ENCODE data around the gene HOTAIR. TPM values are rescaled to one million over a fixed set of nuclear protein-coding genes. Genes with fewer than 3 reads are reported as not detected.

Gene HOTAIR
- total RNA-seq, 2 donors from 2014 or later: 0.28 TPM; not detected in 1

DNA sequence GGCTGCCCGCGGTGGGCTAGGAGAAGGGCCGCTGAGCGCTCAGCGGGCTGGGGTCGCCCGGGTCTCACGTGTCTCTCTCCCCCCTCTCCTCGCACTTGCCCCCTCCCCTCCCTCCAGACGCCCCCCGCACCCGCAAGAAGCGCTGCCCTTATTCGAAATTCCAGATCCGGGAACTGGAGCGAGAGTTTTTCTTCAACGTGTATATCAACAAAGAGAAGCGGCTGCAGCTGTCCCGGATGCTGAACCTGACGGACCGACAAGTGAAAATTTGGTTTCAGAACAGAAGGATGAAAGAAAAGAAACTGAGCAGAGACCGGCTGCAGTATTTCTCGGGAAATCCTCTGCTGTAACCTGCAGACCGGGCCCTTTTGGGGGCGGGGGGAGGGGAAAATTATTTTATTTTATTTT lies 314 bp upstream of the HOTAIR start:
- TF ChIP-seq POLR2AphosphoS5 (IDR thresholded peaks at IDR 0.05) (no peak), POLR2A (IDR thresholded peaks at IDR 0.05) (no peak)
- TF ChIP-seq, protein P1, sequence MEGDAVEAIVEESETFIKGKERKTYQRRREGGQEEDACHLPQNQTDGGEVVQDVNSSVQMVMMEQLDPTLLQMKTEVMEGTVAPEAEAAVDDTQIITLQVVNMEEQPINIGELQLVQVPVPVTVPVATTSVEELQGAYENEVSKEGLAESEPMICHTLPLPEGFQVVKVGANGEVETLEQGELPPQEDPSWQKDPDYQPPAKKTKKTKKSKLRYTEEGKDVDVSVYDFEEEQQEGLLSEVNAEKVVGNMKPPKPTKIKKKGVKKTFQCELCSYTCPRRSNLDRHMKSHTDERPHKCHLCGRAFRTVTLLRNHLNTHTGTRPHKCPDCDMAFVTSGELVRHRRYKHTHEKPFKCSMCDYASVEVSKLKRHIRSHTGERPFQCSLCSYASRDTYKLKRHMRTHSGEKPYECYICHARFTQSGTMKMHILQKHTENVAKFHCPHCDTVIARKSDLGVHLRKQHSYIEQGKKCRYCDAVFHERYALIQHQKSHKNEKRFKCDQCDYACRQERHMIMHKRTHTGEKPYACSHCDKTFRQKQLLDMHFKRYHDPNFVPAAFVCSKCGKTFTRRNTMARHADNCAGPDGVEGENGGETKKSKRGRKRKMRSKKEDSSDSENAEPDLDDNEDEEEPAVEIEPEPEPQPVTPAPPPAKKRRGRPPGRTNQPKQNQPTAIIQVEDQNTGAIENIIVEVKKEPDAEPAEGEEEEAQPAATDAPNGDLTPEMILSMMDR (IDR thresholded peaks at IDR 0.05): no peak
- H3K27ac ChIP-seq: no peak overlapping the region
- H3K36me3 ChIP-seq: no peaks in the 10 kb centered on the region
- H3K9me3 ChIP-seq: no peaks in the 10 kb centered on the region
- no peak for DNase-seq (ENCODE audit: low spot score)
- H3K27me3 ChIP-seq (replicated peaks; ENCODE audit: insufficient read depth): peaks cover 66% of the 10 kb centered on the region
- 2% methylated on average over 23 of the region's 25 CpGs for WGBS
- no peak overlapping the region for H3K4me3 ChIP-seq
- H3K4me1 ChIP-seq (replicated peaks): no peaks in the 10 kb centered on the region
- intact Hi-C loops (cut with DNase I): no loop called here

DNA sequence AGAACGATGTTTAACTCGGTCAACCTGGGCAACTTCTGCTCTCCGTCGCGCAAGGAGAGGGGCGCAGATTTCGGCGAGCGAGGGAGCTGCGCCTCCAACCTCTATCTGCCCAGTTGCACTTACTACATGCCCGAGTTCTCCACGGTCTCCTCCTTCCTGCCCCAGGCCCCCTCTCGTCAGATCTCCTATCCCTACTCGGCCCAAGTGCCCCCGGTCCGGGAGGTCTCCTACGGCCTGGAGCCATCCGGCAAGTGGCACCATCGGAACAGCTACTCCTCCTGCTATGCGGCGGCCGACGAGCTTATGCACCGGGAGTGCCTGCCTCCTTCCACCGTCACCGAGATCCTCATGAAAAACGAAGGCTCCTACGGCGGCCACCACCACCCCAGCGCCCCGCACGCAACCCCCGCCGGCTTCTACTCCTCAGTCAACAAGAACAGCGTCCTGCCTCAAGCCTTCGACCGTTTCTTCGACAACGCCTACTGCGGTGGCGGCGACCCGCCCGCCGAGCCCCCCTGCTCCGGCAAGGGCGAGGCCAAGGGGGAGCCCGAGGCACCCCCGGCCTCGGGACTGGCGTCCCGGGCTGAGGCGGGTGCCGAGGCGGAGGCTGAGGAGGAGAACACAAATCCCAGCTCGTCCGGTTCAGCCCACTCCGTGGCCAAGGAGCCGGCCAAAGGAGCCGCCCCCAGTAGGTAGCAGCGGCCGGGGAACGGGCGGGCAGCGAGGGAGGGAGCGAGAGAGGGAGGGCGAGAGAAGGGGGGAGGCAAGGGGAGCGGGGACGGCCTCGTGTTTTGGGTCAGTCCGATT lies 1.3 kb downstream of the HOTAIR start:
- TF ChIP-seq, protein P1 (IDR thresholded peaks at IDR 0.05): no peak
- TF ChIP-seq POLR2A (IDR thresholded peaks at IDR 0.05) (no peak), POLR2AphosphoS5 (IDR thresholded peaks at IDR 0.05) (no peak)
- Histone ChIP-seq H3K27ac (no peak overlapping the region), H3K9me3 (no peaks in the 10 kb centered on the region), H3K4me3 (no peak overlapping the region), H3K4me1 (replicated peaks) (no peaks in the 10 kb centered on the region), H3K36me3 (no peaks in the 10 kb centered on the region), H3K27me3 (replicated peaks; ENCODE audit: insufficient read depth) (peaks cover 71% of the 10 kb centered on the region)
- DNase-seq (ENCODE audit: low spot score): no peak
- WGBS: 3% methylated on average over 71 of the region's 71 CpGs
- intact Hi-C loops (cut with DNase I): no loop called here

DNA sequence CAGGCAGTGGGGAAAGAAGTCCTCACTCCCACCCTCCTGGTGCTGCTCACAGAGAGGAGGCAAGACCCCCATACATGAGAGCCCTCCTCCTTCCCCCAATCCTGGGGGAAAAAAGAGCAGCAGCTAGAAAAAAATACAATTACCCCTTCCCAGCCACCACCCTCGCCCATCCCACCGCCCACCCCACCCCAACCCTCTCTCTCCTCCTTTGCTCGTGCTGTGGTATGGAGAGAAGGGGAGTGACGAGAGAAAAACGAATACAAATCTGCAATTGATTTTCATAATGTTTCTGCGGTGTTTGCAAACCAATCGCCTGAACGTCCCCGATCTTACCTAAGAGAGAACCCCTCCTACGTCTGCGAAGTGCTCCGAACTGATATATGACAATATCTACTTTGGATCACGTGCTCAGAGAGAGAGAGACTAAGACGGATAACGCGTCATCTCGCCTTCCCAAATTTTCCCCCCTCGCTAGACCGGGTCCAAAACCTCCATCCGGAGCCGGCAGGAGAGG lies 2.0 kb downstream of the HOTAIR start, which contains the start of gene HOXC11:
TSS of gene HOXC11 (plus strand) at position 405 of the 514 bp plus-strand sequence. CDS start 116 bp downstream, outside the sequence.
- H3K27ac ChIP-seq: no peak within 1 kb of the TSS
- no peaks in the 10 kb centered on the region for H3K4me1 ChIP-seq (replicated peaks)
- H3K36me3 ChIP-seq: no peaks in the 10 kb centered on the region
- no peak within 1 kb of the TSS for H3K4me3 ChIP-seq
- no peak for TF ChIP-seq POLR2A (IDR thresholded peaks at IDR 0.05)
- TF ChIP-seq, protein P1 (IDR thresholded peaks at IDR 0.05): no peak
- no peak for TF ChIP-seq POLR2AphosphoS5 (IDR thresholded peaks at IDR 0.05)
- WGBS: 9% methylated on average over 21 of the region's 21 CpGs
- DNase-seq (ENCODE audit: low spot score): no peak
- H3K9me3 ChIP-seq: no peaks in the 10 kb centered on the region
- intact Hi-C loops (cut with DNase I): no loop called here
- H3K27me3 ChIP-seq (replicated peaks; ENCODE audit: insufficient read depth): peaks cover 64% of the 10 kb centered on the region

DNA sequence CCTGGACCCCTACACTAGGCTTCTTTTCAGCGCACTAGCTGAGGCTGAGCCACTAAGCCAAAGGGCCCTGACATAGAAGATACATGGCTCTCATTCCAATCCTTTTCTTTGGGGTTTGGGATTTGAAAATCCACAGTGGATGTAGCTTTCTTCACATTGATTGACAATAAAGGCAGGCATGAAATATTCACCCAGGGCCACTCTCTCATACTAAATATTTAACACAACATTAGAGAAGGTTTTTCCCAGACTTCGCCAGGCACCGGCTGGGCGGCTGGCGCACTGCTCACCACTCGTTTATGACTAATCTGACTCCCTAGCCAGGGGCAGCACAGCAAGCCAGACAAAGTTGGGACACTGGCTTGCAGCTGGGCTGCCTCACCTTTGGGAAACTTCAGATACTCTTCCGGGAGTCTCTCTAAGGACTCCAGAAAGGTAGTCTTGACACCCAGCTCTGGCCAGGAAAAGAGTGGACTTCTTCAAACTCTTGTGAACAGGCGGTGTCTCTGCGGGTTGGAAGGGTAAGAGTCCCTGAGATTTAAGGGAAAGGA lies 2.5 kb downstream of the HOTAIR start:
- 41% methylated on average over 9 of the region's 9 CpGs for WGBS
- no peaks in the 10 kb centered on the region for H3K9me3 ChIP-seq
- H3K4me3 ChIP-seq: no peak overlapping the region
- no peaks in the 10 kb centered on the region for H3K4me1 ChIP-seq (replicated peaks)
- TF ChIP-seq, protein P1 (IDR thresholded peaks at IDR 0.05): no peak
- TF ChIP-seq POLR2AphosphoS5 (IDR thresholded peaks at IDR 0.05) (no peak), POLR2A (IDR thresholded peaks at IDR 0.05) (no peak)
- no peaks in the 10 kb centered on the region for H3K36me3 ChIP-seq
- peaks cover 64% of the 10 kb centered on the region for H3K27me3 ChIP-seq (replicated peaks; ENCODE audit: insufficient read depth)
- intact Hi-C loops (cut with DNase I): no loop called here
- H3K27ac ChIP-seq: no peak overlapping the region
- no peak for DNase-seq (ENCODE audit: low spot score)
